Measurements from ENCODE around the gene DOK4.
A peak's percentile ranks its signal among the peaks of the same experiment; 100 is the strongest.

DOK4 gene

GRCh38 chr16:57497121-57497520 lies 10.8 kb upstream of the DOK4 start:
- no peak for DNase-seq
- no peaks in the 10 kb centered on the region for H3K27me3 Mint-ChIP-seq
- H3K9me3 Mint-ChIP-seq: no peaks in the 10 kb centered on the region
- no peak overlapping the region for H3K4me3 Mint-ChIP-seq
- H3K27ac Mint-ChIP-seq: no peak overlapping the region
- no peak for ATAC-seq
- H3K4me1 Mint-ChIP-seq: peaks cover 19% of the 10 kb centered on the region

GRCh38 chr16:57493767-57494166 lies 7.5 kb upstream of the DOK4 start:
- H3K4me3 Mint-ChIP-seq: no peak overlapping the region
- DNase-seq: no peak
- H3K27me3 Mint-ChIP-seq: no peaks in the 10 kb centered on the region
- no peak for ATAC-seq
- no peak overlapping the region for H3K27ac Mint-ChIP-seq
- H3K4me1 Mint-ChIP-seq: no peaks in the 10 kb centered on the region
- H3K9me3 Mint-ChIP-seq: no peaks in the 10 kb centered on the region

GRCh38 chr16:57489229-57489628 lies 2.9 kb upstream of the DOK4 start:
- Mint-ChIP-seq H3K4me1 (peaks cover 30% of the 10 kb centered on the region), H3K27me3 (no peaks in the 10 kb centered on the region), H3K27ac (no peak overlapping the region), H3K9me3 (no peaks in the 10 kb centered on the region), H3K4me3 (no peak overlapping the region)
- DNase-seq: no peak
- no peak for ATAC-seq

- peaks cover 30% of the 10 kb centered on the region for H3K4me1 Mint-ChIP-seq
- H3K27me3 Mint-ChIP-seq: no peaks in the 10 kb centered on the region
- ATAC-seq (no peak), DNase-seq (no peak)
- H3K9me3 Mint-ChIP-seq: no peaks in the 10 kb centered on the region
- H3K4me3 Mint-ChIP-seq: peak overlapping the region; percentile 85 to 88
- peak overlapping the region; percentile 84 to 94 for H3K27ac Mint-ChIP-seq
Measured at GRCh38 chr16:57486858-57487834, 853 bp upstream of the DOK4 start.

GRCh38 chr16:57485091-57485915 lies 990 bp downstream of the DOK4 start:
- DNase-seq (no peak), ATAC-seq (no peak)
- Mint-ChIP-seq H3K4me3 (peak overlapping the region; percentile 90 to 92), H3K27ac (peak overlapping the region; percentile 4 to 92), H3K27me3 (no peaks in the 10 kb centered on the region), H3K4me1 (peaks cover 30% of the 10 kb centered on the region), H3K9me3 (no peaks in the 10 kb centered on the region)

GRCh38 chr16:57484515-57485005 lies 1.7 kb downstream of the DOK4 start:
- Mint-ChIP-seq H3K4me3 (no peak overlapping the region), H3K27me3 (no peaks in the 10 kb centered on the region), H3K27ac (no peak overlapping the region), H3K9me3 (no peaks in the 10 kb centered on the region), H3K4me1 (peaks cover 38% of the 10 kb centered on the region)
- no peak for DNase-seq
- no peak for ATAC-seq

GRCh38 chr16:57483725-57484514 lies 2.4 kb downstream of the DOK4 start:
- Mint-ChIP-seq H3K4me1 (peaks cover 42% of the 10 kb centered on the region), H3K27ac (no peak overlapping the region), H3K27me3 (no peaks in the 10 kb centered on the region), H3K4me3 (no peak overlapping the region), H3K9me3 (no peaks in the 10 kb centered on the region)
- DNase-seq: no peak
- ATAC-seq: no peak

GRCh38 chr16:57482845-57483545 lies 3.3 kb downstream of the DOK4 start:
- Mint-ChIP-seq H3K27me3 (no peaks in the 10 kb centered on the region), H3K4me3 (no peak overlapping the region), H3K9me3 (no peaks in the 10 kb centered on the region), H3K27ac (no peak overlapping the region), H3K4me1 (peaks cover 42% of the 10 kb centered on the region)
- DNase-seq: no peak
- ATAC-seq: no peak

- Mint-ChIP-seq H3K4me1 (peaks cover 31% of the 10 kb centered on the region), H3K4me3 (no peak overlapping the region)
- no peak for ATAC-seq
Measured at GRCh38 chr16:57481421-57481820, 4.9 kb downstream of the DOK4 start.

GRCh38 chr16:57480754-57481230 lies 5.5 kb downstream of the DOK4 start:
- peaks cover 33% of the 10 kb centered on the region for H3K4me1 Mint-ChIP-seq
- H3K4me3 Mint-ChIP-seq: no peak overlapping the region
- H3K27ac Mint-ChIP-seq: peak overlapping the region in 1 of 2 donors; percentile 1
- no peaks in the 10 kb centered on the region for H3K9me3 Mint-ChIP-seq
- DNase-seq (no peak), ATAC-seq (no peak)
- no peaks in the 10 kb centered on the region for H3K27me3 Mint-ChIP-seq

More at GRCh38 chr16:57481421-57481820, 4.9 kb downstream of the DOK4 start:
- DNase-seq: no peak
- H3K9me3 Mint-ChIP-seq: no peaks in the 10 kb centered on the region
- H3K27ac Mint-ChIP-seq: peak overlapping the region; percentile 70 to 80
- no peaks in the 10 kb centered on the region for H3K27me3 Mint-ChIP-seq

- DNase-seq: no peak
- no peaks in the 10 kb centered on the region for H3K27me3 Mint-ChIP-seq
- peaks cover 33% of the 10 kb centered on the region for H3K4me1 Mint-ChIP-seq
Measured at GRCh38 chr16:57479976-57480753, 6.1 kb downstream of the DOK4 start.

GRCh38 chr16:57479205-57479975 lies 6.9 kb downstream of the DOK4 start:
- Mint-ChIP-seq H3K27me3 (no peaks in the 10 kb centered on the region), H3K9me3 (no peaks in the 10 kb centered on the region), H3K4me1 (peaks cover 36% of the 10 kb centered on the region), H3K4me3 (no peak overlapping the region), H3K27ac (peak overlapping the region in 1 of 2 donors; percentile 72)
- DNase-seq (no peak), ATAC-seq (no peak)

More at GRCh38 chr16:57479976-57480753, 6.1 kb downstream of the DOK4 start:
- no peak overlapping the region for H3K4me3 Mint-ChIP-seq
- no peaks in the 10 kb centered on the region for H3K9me3 Mint-ChIP-seq
- peak overlapping the region in 1 of 2 donors; percentile 1 for H3K27ac Mint-ChIP-seq
- ATAC-seq: no peak

Data from stimulated activated naive CD8-positive, alpha-beta T cell treated with anti-CD3 and anti-CD28 coated beads, Interleukin-15, amount 100 ng/mL, for 72 hours (primary cell).